T-cell (primary cell): Measurements from ENCODE around the gene EIF1AD. TPM values are rescaled to one million over a fixed set of nuclear protein-coding genes. Genes with fewer than 3 reads are reported as not detected.
A peak's percentile ranks its signal among the peaks of the same experiment; 100 is the strongest.

Experiments
- ATAC-seq, 4 experiments: fragments of 200-7000 bp in 3 of 4; fragments of 150-1000 bp in 1 of 4; cut with Tn5 transposase; replicated peaks in 1 of 4; 1 replicate in 3 of 4; 2 replicates in 1 of 4; pipeline ENCODE4 v1.10.0; 2021; ENCODE audit warnings: moderate library complexity in 3 of 4, mild to moderate bottlenecking in 2 of 4, moderate number of reproducible peaks in 1 of 4
- CTCF ChIA-PET, 2 donors: fragments of 300-600 bp; sonication (Branson Sonifier 250); formaldehyde crosslinking; loops; one replicate each; lab custom pipeline; 2022; ENCODE audit warnings: antibody characterized with exemption in 2 of 2; lab: Charles Lee
- POLR2A ChIA-PET, 2 donors: fragments of 300-600 bp; sonication (Branson Sonifier 250); formaldehyde crosslinking; loops; one replicate each; lab custom pipeline; 2022; ENCODE audit warnings: antibody characterized with exemption in 2 of 2; lab: Charles Lee
- DNase-seq, 35 experiments: peaks; one replicate each; pipeline versions ENCODE4 v3.0.0 to v3.0.0-alpha.2; 2013 to 2023
- H3K27ac ChIP-seq: one replicate; pipeline ENCODE4 v1.5.1; 2013; ENCODE audit warnings: low read length
- H3K27me3 ChIP-seq, 2 experiments: replicated peaks in 1 of 2; 1 replicate in 1 of 2; 2 replicates in 1 of 2; pipeline versions ENCODE4 v1.6.1 to v1.7.0; 2013; ENCODE audit warnings: low read length in 1 of 2, mixed read lengths in 1 of 2; ENCODE audit not compliant: control insufficient read depth in 2 of 2, insufficient read depth in 2 of 2; ENCODE audit errors: extremely low read depth in 1 of 2
- H3K36me3 ChIP-seq, 2 donors: 1 replicate in 1 of 2; 2 replicates in 1 of 2; pipeline versions ENCODE4 v1.6.1 to v1.7.0; 2013; ENCODE audit warnings: low read length in 1 of 2; ENCODE audit not compliant: control insufficient read depth in 2 of 2, insufficient read depth in 1 of 2; ENCODE audit errors: extremely low read depth in 1 of 2
- H3K4me1 ChIP-seq, 2 experiments: 1 replicate in 1 of 2; 2 replicates in 1 of 2; pipeline versions ENCODE4 v1.6.1 to v1.7.0; 2013; ENCODE audit warnings: low read length in 2 of 2, mixed read lengths in 1 of 2; ENCODE audit not compliant: insufficient read depth in 2 of 2, control insufficient read depth in 1 of 2; ENCODE audit errors: extremely low read depth in 1 of 2
- H3K4me3 ChIP-seq, 2 donors: 1 replicate in 1 of 2; 2 replicates in 1 of 2; pipeline versions ENCODE4 v1.5.1 to v1.7.0; 2013; ENCODE audit warnings: mild to moderate bottlenecking in 2 of 2, low read length in 1 of 2, moderate library complexity in 1 of 2; ENCODE audit not compliant: control insufficient read depth in 1 of 2; ENCODE audit errors: extremely low read depth in 1 of 2
- H3K9me3 ChIP-seq: 2 replicates; pipeline ENCODE4 v1.7.0; 2013
- H3K27ac Mint-ChIP-seq, 2 donors: one replicate each; pipeline ENCODE4 v1.8.0; 2020 to 2021; ENCODE audit warnings: mild to moderate bottlenecking in 2 of 2, mixed read lengths in 2 of 2
- H3K27me3 Mint-ChIP-seq, 2 donors: one replicate each; pipeline ENCODE4 v1.8.0; 2021 to 2022; ENCODE audit warnings: mixed read lengths in 2 of 2
- H3K36me3 Mint-ChIP-seq: one replicate; pipeline ENCODE4 v1.8.0; 2021; ENCODE audit warnings: mixed read lengths
- H3K4me1 Mint-ChIP-seq, 3 donors: one replicate each; pipeline ENCODE4 v1.8.0; 2020 to 2022; ENCODE audit warnings: mixed read lengths in 3 of 3, mild to moderate bottlenecking in 1 of 3
- H3K4me3 Mint-ChIP-seq, 3 donors: one replicate each; pipeline ENCODE4 v1.8.0; 2020 to 2022; ENCODE audit warnings: mild to moderate bottlenecking in 3 of 3, mixed read lengths in 3 of 3, moderate library complexity in 3 of 3
- H3K9me3 Mint-ChIP-seq, 3 donors: one replicate each; pipeline ENCODE4 v1.8.0; 2020 to 2022; ENCODE audit warnings: mixed read lengths in 3 of 3
- WGBS: methylation state at CpG from one replicate; pipeline ENCODE4 v1.1.5; 2013; ENCODE audit warnings: missing lambda C conversion rate; ENCODE audit not compliant: insufficient coverage; 5-methylcytosine and 5-hydroxymethylcytosine counted together
- total RNA-seq, 35 experiments: library from RNA in 6 of 35; stranded (reverse) in 6 of 35; fragments of 120-200 nt in 1 of 35; gene quantifications; one replicate each; pipeline versions ENCODE4 v1.2.1 to v1.2.4 and lab custom pipeline; 2013 to 2026

The EIF1AD gene
- total RNA-seq, 5 donors from 2014 or later (not counting 1 experiment from before 2014, with no cell fraction given), result 50.7 to 114 (median 58.8) TPM

DNA sequence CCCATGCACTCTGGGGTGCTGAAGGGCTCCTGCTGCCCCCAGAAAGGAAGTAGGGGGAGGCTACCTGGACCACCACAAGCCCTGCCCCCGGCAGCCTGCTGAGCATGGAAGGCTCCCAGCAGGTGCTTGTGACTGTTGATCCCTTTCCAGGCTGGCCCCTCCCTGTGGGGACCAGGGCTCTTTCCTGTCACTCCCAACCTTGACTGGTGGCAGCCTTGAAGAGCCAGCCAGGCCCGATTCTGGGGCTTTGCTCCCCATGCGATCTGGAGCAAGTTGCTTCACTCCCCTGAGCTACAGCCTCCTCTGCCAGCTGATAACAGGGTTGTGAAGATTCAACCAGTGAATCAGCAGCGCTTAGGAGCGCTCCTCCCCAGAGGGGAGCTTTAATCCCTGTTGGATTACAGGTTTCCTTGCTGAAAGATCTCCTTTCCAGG is 5.3 kb upstream of the EIF1AD start:
- H3K27me3 ChIP-seq, result peaks cover 2 to 15% of the 10 kb centered on the region in 2 experiments
- Mint-ChIP-seq H3K9me3 (no peaks in the 10 kb centered on the region), H3K4me1 (peaks cover 4 to 20% (median 17%) of the 10 kb centered on the region in 3 donors), H3K4me3 (no peak overlapping the region), H3K27ac (no peak overlapping the region), H3K27me3 (peaks cover 0 to 9% of the 10 kb centered on the region in 2 donors), H3K36me3 (peaks cover 6% of the 10 kb centered on the region)
- CTCF ChIA-PET, result no interaction called here
- DNase-seq (no peak), ATAC-seq (no peak)
- H3K9me3 ChIP-seq, result no peaks in the 10 kb centered on the region
- no peak overlapping the region for H3K27ac ChIP-seq
- POLR2A ChIA-PET, result no interaction called here
- peaks cover 7 to 17% of the 10 kb centered on the region in 2 donors for H3K36me3 ChIP-seq
- no peak overlapping the region for H3K4me3 ChIP-seq
- peaks cover 0 to 19% of the 10 kb centered on the region in 2 experiments for H3K4me1 ChIP-seq
- WGBS, result 31% methylated on average over 3 of the region's 5 CpGs

DNA sequence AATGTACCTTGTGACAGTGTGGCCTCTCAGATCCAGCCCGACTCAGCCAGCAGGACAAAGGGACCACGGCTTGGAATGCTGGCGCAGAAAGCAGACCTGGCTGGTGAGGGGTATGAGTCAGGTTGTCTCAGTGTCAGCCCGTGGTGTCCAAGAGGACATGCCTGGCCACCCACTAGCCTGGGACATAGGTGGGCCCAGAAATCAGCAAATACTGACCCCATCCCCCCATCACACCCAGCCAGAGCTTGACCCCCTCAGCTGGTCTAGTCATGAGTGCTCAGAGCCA is 4.9 kb upstream of the EIF1AD start:
- Histone ChIP-seq H3K27ac (no peak overlapping the region), H3K4me3 (no peak overlapping the region), H3K4me1 (peaks cover 0 to 15% of the 10 kb centered on the region in 2 experiments), H3K9me3 (no peaks in the 10 kb centered on the region), H3K27me3 (peaks cover 2 to 12% of the 10 kb centered on the region in 2 experiments), H3K36me3 (peaks cover 7 to 17% of the 10 kb centered on the region in 2 donors)
- whole genome bisulfite sequencing, result 100% methylated on average over 2 of the region's 4 CpGs
- DNase-seq (no peak), ATAC-seq (no peak)
- H3K27ac Mint-ChIP-seq, result peak overlapping the region in 1 of 2 donors; percentile 16
- POLR2A ChIA-PET, result no interaction called here
- peaks cover 10% of the 10 kb centered on the region for H3K36me3 Mint-ChIP-seq
- H3K9me3 Mint-ChIP-seq, result no peaks in the 10 kb centered on the region
- H3K4me1 Mint-ChIP-seq, result peaks cover 8 to 24% (median 21%) of the 10 kb centered on the region in 3 donors
- H3K27me3 Mint-ChIP-seq, result peaks cover 0 to 9% of the 10 kb centered on the region in 2 donors
- H3K4me3 Mint-ChIP-seq, result no peak overlapping the region
- CTCF ChIA-PET, result no interaction called here

- 94% methylated on average over 10 of the region's 13 CpGs for WGBS
- peaks cover 2 to 11% of the 10 kb centered on the region in 2 experiments for H3K4me1 ChIP-seq
- ATAC-seq (no peak), DNase-seq (no peak)
- H3K27ac ChIP-seq, result no peak overlapping the region
- Mint-ChIP-seq H3K9me3 (no peaks in the 10 kb centered on the region), H3K36me3 (peaks cover 11% of the 10 kb centered on the region), H3K4me3 (no peak overlapping the region), H3K4me1 (peaks cover 10 to 26% (median 25%) of the 10 kb centered on the region in 3 donors), H3K27me3 (peaks cover 0 to 6% of the 10 kb centered on the region in 2 donors), H3K27ac (no peak overlapping the region)
- CTCF ChIA-PET, result no interaction called here
- no peak overlapping the region for H3K4me3 ChIP-seq
- H3K9me3 ChIP-seq, result no peaks in the 10 kb centered on the region
- H3K27me3 ChIP-seq, result peaks cover under 1 to 8% of the 10 kb centered on the region in 2 experiments
- peaks cover 7 to 17% of the 10 kb centered on the region in 2 donors for H3K36me3 ChIP-seq
- POLR2A ChIA-PET, result no interaction called here
Measured at GRCh38 chr11:66006134-66006890, 4.4 kb upstream of the EIF1AD start.

DNA sequence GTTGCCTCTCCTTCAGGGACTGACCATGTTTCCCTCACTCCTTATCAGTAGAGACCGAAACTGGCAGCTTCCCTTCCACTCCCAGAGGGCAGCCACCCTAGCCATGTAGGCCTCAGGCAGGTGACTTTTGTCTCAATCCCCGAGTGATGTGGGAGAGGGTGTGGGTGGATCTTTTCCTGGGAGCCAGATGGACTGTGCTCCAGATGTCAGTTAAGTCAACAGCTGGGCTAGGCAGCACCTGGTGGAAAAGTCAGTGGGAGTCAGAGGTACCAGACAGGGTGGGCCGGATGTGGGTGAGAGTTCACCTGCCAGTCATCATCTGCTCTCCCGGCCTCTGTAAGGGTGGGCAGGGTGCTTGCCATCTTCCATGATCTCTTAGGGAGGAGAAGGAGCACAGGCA is 2.2 kb upstream of the EIF1AD start:
- no peak for ATAC-seq
- H3K27ac ChIP-seq, result no peak overlapping the region
- H3K36me3 ChIP-seq, result peaks cover 13 to 31% of the 10 kb centered on the region in 2 donors
- Mint-ChIP-seq H3K27ac (peak overlapping the region; percentile 8 to 28), H3K4me3 (peak overlapping the region; percentile 44 to 95 (median 47)), H3K27me3 (no peaks in the 10 kb centered on the region), H3K9me3 (no peaks in the 10 kb centered on the region), H3K4me1 (peaks cover 15 to 43% (median 42%) of the 10 kb centered on the region in 3 donors), H3K36me3 (peaks cover 19% of the 10 kb centered on the region)
- no peaks in the 10 kb centered on the region for H3K9me3 ChIP-seq
- 25% methylated on average over 1 of the region's 4 CpGs for WGBS
- ChIA-PET CTCF (no interaction called here), POLR2A (no interaction called here)
- H3K4me1 ChIP-seq, result peaks cover 5 to 27% of the 10 kb centered on the region in 2 experiments
- no peaks in the 10 kb centered on the region for H3K27me3 ChIP-seq
- no peak overlapping the region for H3K4me3 ChIP-seq
- DNase-seq, result no peak

DNA sequence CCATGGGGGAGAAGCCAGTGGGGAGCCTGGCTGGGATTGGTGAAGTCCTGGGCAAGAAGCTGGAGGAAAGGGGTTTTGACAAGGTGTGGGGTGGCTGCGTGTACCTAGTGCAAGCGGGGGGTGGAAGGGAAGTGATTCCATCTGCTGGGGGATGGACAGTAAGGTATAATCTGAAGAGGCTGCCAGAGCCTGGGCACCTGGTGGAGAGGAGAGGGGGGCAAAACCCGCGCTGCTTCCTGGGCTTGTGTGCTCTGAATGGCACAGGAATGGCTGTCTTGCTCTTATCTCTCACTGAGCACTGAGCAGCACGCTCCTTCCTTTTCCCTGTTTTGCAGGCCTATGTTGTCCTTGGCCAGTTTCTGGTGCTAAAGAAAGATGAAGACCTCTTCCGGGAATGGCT is 1.3 kb upstream of the EIF1AD start:
- peaks cover 16 to 46% (median 43%) of the 10 kb centered on the region in 3 donors for H3K4me1 Mint-ChIP-seq
- no peaks in the 10 kb centered on the region for H3K27me3 Mint-ChIP-seq
- Histone ChIP-seq H3K27ac (peak overlapping the region; percentile 55), H3K36me3 (peaks cover 13 to 39% of the 10 kb centered on the region in 2 donors), H3K9me3 (no peaks in the 10 kb centered on the region), H3K27me3 (no peaks in the 10 kb centered on the region), H3K4me1 (peaks cover 5 to 27% of the 10 kb centered on the region in 2 experiments), H3K4me3 (peak overlapping the region; percentile 64 to 82)
- ATAC-seq (no peak), DNase-seq (no peak)
- peak overlapping the region; percentile 95 to 100 (median 99) for H3K4me3 Mint-ChIP-seq
- H3K36me3 Mint-ChIP-seq, result peaks cover 28% of the 10 kb centered on the region
- ChIA-PET POLR2A (no interaction called here), CTCF (interaction anchor here in 1 of 2 donors (1.4 kb wide), 1 partner anchor 292 kb away, joined by 6 read pairs; the partner anchor contains the start of gene KAT5)
- WGBS, result 72% methylated on average over 5 of the region's 6 CpGs
- peak overlapping the region; percentile 84 to 89 for H3K27ac Mint-ChIP-seq
- H3K9me3 Mint-ChIP-seq, result no peaks in the 10 kb centered on the region

DNA sequence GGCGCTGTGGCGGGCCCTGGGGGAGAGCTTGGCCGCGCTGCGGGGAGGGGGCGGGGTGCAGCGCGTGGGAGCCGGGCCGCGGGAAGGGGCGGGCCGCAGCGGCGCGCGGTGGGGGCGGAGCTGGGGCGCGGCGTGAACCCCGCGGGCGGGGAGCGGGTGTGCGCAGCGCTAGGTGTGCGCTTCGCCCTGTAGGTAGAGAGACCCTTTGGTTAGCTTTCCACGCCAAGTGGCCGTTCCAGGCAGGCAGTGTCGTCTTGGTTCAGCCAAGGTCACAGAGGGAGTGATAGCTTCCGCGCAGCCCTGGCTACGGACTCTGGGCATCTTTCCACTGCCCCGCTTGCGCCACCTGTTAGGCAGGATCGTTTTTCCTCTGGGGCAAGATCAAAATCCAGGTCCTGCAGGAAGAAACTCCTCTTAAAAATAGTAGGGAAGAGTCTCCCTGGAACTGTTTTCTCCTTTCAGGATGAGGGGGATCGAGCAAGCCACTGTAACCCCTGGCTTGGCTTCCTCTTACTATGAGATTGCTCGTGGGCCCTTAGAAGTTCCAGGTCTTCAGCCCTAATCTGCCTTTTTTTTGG is 780 bp upstream of the EIF1AD start:
- POLR2A ChIA-PET, result interaction anchor here in 1 of 2 donors (0.6 to 1.0 kb wide), 2 partner anchors 50 to 144 kb away, joined by 3 read pairs; no protein-coding TSS in a partner anchor
- H3K9me3 Mint-ChIP-seq, result no peaks in the 10 kb centered on the region
- peak overlapping the region; percentile 82 to 92 for H3K4me3 ChIP-seq
- H3K9me3 ChIP-seq, result no peaks in the 10 kb centered on the region
- DNase-seq (peak in 6 of 35 experiments; percentile 62 to 87 (median 72)), ATAC-seq (peak; percentile 78 to 82 (median 80))
- peaks cover 13 to 45% of the 10 kb centered on the region in 2 donors for H3K36me3 ChIP-seq
- H3K4me1 ChIP-seq, result peaks cover 5 to 27% of the 10 kb centered on the region in 2 experiments
- H3K36me3 Mint-ChIP-seq, result peaks cover 33% of the 10 kb centered on the region
- no peaks in the 10 kb centered on the region for H3K27me3 Mint-ChIP-seq
- H3K27ac ChIP-seq, result peak overlapping the region; percentile 77
- no peaks in the 10 kb centered on the region for H3K27me3 ChIP-seq
- H3K4me1 Mint-ChIP-seq, result peaks cover 22 to 46% (median 43%) of the 10 kb centered on the region in 3 donors
- CTCF ChIA-PET, result interaction anchor here in 1 of 2 donors (0.6 to 1.4 kb wide), 7 partner anchors 12 to 1999 kb away, joined by 3 to 8 read pairs (median 5); partner anchors contain the start of genes CCDC85B, FIBP and KAT5
- WGBS, result under 1% methylated on average over 36 of the region's 40 CpGs
- peak overlapping the region; percentile 95 to 100 (median 99) for H3K4me3 Mint-ChIP-seq
- peak overlapping the region; percentile 99 to 100 for H3K27ac Mint-ChIP-seq
